ENCODE results near the gene GGA1.

GGA1 gene

DNA sequence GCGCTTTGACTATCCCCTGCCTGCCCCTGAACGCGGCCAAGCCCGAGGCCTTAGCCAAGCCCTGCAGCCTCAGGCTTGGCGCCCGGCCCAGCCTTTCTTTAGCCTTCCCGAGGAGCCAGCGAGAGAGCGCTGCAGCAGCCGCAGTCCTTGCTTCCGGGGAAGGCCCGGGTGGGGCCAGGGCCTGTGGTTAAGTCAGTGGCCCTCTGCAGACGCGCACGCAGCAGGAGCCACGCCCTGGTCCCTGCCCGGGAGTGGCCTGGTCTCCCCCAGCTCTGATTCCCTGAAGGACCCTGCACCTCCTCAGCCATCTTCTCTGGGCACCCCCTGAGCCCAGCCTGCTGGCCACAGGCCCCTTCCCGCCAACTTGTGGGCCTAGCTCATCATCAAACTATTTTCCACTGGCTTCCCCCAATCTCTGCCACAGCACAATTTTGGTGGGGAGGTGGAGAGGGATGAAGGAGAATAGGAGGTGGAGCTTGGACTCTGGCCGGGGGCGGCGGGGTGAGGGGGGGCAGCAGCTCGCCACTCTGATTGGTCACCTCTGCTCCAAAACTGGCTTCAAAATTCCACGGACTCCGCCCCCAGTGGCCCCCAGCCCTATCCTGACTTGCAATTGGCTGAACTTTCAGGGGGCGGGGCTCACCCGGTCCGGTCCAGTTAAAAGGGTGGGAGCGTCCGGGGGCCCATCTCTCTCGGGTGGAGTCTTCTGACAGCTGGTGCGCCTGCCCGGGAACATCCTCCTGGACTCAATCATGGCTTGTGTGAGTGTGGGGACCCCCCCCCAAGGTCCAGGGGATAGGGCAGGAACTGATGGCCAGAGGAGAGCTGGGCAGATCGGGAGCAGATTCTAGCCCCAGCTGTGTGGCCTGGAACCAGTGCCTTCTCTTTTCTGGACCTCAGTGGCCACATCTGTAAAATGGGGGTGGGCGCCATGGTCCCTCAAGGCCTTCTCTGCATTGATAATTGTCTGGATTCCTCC, 66.6 kb downstream of the GGA1 start, which contains the start of gene LGALS1:
Gene LGALS1, plus strand, starts transcription at position 686 of the 979 bp plus-strand sequence. Its CDS starts 67 bp downstream, at position 753.
- DNase-seq = peak; percentile 95 to 98 (median 96)

- peak in 3 of 4 experiments; percentile 27 to 52 (median 51) for DNase-seq
These were observed 67.5 kb downstream of the GGA1 start for GRCh38 chr22:37675930-37676735.

GRCh38 chr22:37676736-37677492, 68.3 kb downstream of the GGA1 start:
- peak; percentile 89 to 93 (median 92) for DNase-seq

DNA sequence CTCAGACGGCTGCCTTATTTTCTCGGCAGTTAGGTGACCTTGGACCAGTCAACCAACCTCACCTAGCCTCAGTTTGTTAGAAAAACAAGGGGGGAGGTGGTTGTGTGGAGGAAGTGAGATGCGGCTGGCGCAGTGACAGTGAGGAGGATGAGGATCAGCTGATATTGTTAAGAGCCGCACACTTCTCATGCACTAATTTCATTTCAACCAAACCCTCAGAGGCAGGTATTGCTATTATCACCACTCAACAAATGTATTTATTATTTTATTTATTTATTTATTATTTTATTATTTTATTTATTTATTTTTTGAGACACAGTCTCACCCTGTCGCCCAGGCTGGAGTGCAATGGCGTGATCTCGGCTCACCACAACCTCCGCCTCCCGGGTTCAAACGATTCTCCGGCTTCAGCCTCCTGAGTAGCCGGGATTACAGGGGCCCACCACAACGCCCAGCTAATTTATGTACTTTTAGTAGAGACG, 68.9 kb downstream of the GGA1 start:
- DNase-seq = no peak

DNA sequence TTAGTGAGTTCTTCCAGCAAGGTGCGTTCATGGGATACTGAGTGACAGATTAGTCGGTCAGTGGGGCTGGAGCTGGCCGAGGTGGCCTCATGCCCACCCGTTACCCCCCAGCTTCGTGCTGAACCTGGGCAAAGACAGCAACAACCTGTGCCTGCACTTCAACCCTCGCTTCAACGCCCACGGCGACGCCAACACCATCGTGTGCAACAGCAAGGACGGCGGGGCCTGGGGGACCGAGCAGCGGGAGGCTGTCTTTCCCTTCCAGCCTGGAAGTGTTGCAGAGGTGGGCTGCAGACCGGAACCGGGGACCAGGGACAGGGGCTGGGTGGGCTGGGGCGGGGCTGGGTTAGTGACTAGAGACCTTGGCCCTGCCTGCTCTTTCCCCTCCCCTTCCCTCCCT, 69.7 kb downstream of the GGA1 start:
- no peak for DNase-seq

DNA sequence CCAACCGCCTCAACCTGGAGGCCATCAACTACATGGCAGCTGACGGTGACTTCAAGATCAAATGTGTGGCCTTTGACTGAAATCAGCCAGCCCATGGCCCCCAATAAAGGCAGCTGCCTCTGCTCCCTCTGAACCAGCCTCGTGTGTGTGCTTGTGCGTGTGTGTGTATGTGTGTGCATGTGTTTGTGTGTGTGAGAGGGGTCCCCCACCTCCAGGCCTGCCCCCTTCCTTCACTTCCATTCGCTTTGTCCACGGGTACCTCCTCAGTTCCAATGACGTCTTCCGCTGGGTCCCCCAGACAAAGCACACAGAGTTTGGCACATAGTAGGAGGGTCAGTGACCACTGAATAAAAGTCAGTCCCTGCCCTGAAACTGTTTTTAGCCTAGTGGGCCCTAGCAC, 71.0 kb downstream of the GGA1 start:
- DNase-seq = no peak

- no peak for DNase-seq
These were observed 71.7 kb downstream of the GGA1 start for GRCh38 chr22:37680191-37680851.

DNA sequence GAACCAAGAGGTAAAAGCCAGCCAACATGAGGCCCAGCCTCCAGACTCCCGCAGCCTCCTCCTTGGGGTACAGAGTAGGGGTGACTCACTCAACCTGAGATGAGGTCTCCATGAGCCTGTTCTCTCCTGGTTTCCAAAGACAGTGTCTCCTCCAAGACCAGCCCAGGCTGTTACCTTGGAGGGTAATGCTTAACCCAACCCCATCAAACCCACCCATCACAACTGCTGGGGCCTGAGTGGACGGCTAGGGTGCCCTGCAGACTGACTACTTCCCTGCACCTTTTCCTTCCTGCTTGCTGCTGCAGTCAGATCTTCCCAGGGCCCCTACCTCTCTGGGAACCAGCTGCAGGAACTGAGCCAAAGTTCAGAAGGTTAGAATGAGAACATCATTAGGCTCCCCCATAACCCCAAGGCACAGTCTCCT, 72.4 kb downstream of the GGA1 start:
- no peak for DNase-seq

- peak; percentile 79 to 87 (median 82) for DNase-seq
These were observed 73.0 kb downstream of the GGA1 start for GRCh38 chr22:37681556-37682049.
